ENCODE measurements around the gene CDH13. TPM values are rescaled to one million over a fixed set of nuclear protein-coding genes. Genes with fewer than 3 reads are reported as not detected.

The CDH13 gene
- total and polyA plus RNA-seq, 10 of the 15 experiments (the other 5 are each of a cell fraction or from before 2014, with no cell fraction given): under 0.01 to 0.05 TPM; not detected in 8

GRCh38 chr16:83403761-83404160 is 777.0 kb downstream of the CDH13 start (continued):
- no peak for TF ChIP-seq NFYB (IDR thresholded peaks at IDR 0.05; ENCODE audit: insufficient read depth, low read depth, low read length)
- no peak for TF ChIP-seq ZNF274 (IDR thresholded peaks at IDR 0.05; ENCODE audit: insufficient read depth, insufficient read length)
- TF ChIP-seq RBBP5 (conservative IDR thresholded peaks at IDR 0.05): no peak
- TF ChIP-seq JUND (IDR thresholded peaks at IDR 0.05; ENCODE audit: low read depth, low read length): no peak

DNA sequence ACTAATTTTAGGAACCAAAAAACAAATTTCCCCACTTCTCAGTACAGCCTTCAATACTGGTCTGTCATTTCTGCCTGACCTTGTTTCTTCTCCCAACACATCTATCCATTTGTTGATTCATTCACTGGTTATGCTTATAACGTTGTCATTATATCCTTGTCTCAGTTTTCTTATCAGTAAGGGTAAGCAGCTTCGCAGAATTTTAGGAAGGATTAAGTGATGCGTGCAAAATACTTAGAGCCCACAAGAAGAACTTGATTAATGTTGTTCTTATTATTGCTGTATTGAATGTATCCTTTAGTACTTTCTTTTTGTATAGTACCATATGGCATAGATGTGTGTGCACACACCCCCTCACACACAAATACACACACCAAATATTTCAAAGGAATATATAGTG is 777.5 kb downstream of the CDH13 start:
- ChIA-PET RAD21 (ENCODE audit: unreplicated experiment) (no interaction called here), CTCF (no interaction called here), POLR2A (no interaction called here), SMC1A (ENCODE audit: uncharacterized antibody, unreplicated experiment) (no interaction called here)
- in situ Hi-C loops (cut with MboI): no loop called here
- no peaks in the 10 kb centered on the region for H3K9me3 ChIP-seq (replicated peaks; ENCODE audit: control insufficient read depth, insufficient read depth, low read length)
- DNase-seq (ENCODE audit: low read depth, low spot score) (no peak), FAIRE-seq (no peak), ATAC-seq (no peak)
- H4K20me1 ChIP-seq (ENCODE audit: control insufficient read depth, insufficient read depth): no peaks in the 10 kb centered on the region
- no peak overlapping the region for H3K27ac ChIP-seq (ENCODE audit: control insufficient read depth, insufficient read depth)
- no TSS peak for BruUV-seq (replicated peaks)
- no peaks in the 10 kb centered on the region for H3K27me3 ChIP-seq (replicated peaks in 1 of 2; ENCODE audit: control insufficient read depth in 2 of 2, insufficient read depth in 2 of 2, low read length in 1 of 2)
- H3K79me2 ChIP-seq (ENCODE audit: control insufficient read depth, insufficient read depth, low read length): no peaks in the 10 kb centered on the region
- H3K4me2 ChIP-seq (ENCODE audit: control insufficient read depth, insufficient read depth): no peak overlapping the region
- intact Hi-C loops (cut with micrococcal nuclease; ENCODE audit: unreplicated experiment): no loop called here
- H3K36me3 ChIP-seq (ENCODE audit: control insufficient read depth in 2 of 2, insufficient read depth in 2 of 2, low read length in 1 of 2): no peaks in the 10 kb centered on the region
- H3K4me3 ChIP-seq: no peak overlapping the region
- H2AFZ ChIP-seq (ENCODE audit: control insufficient read depth, low read depth, low read length): no peak overlapping the region
- 43% methylated on average over 3 of the region's 3 CpGs for WGBS (ENCODE audit: insufficient coverage, insufficient replicate concordance, low lambda C conversion rate, missing lambda C conversion rate)
- no peaks in the 10 kb centered on the region for H3K4me1 ChIP-seq (ENCODE audit: control insufficient read depth, insufficient read depth, low read length)
- no peak overlapping the region for H3K9ac ChIP-seq (ENCODE audit: control insufficient read depth, insufficient read depth, low read length)
- TF ChIP-seq, protein P1, sequence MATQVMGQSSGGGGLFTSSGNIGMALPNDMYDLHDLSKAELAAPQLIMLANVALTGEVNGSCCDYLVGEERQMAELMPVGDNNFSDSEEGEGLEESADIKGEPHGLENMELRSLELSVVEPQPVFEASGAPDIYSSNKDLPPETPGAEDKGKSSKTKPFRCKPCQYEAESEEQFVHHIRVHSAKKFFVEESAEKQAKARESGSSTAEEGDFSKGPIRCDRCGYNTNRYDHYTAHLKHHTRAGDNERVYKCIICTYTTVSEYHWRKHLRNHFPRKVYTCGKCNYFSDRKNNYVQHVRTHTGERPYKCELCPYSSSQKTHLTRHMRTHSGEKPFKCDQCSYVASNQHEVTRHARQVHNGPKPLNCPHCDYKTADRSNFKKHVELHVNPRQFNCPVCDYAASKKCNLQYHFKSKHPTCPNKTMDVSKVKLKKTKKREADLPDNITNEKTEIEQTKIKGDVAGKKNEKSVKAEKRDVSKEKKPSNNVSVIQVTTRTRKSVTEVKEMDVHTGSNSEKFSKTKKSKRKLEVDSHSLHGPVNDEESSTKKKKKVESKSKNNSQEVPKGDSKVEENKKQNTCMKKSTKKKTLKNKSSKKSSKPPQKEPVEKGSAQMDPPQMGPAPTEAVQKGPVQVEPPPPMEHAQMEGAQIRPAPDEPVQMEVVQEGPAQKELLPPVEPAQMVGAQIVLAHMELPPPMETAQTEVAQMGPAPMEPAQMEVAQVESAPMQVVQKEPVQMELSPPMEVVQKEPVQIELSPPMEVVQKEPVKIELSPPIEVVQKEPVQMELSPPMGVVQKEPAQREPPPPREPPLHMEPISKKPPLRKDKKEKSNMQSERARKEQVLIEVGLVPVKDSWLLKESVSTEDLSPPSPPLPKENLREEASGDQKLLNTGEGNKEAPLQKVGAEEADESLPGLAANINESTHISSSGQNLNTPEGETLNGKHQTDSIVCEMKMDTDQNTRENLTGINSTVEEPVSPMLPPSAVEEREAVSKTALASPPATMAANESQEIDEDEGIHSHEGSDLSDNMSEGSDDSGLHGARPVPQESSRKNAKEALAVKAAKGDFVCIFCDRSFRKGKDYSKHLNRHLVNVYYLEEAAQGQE (IDR thresholded peaks at IDR 0.05; ENCODE audit: low read depth, low read length): no peak
- TF ChIP-seq, protein P2, sequence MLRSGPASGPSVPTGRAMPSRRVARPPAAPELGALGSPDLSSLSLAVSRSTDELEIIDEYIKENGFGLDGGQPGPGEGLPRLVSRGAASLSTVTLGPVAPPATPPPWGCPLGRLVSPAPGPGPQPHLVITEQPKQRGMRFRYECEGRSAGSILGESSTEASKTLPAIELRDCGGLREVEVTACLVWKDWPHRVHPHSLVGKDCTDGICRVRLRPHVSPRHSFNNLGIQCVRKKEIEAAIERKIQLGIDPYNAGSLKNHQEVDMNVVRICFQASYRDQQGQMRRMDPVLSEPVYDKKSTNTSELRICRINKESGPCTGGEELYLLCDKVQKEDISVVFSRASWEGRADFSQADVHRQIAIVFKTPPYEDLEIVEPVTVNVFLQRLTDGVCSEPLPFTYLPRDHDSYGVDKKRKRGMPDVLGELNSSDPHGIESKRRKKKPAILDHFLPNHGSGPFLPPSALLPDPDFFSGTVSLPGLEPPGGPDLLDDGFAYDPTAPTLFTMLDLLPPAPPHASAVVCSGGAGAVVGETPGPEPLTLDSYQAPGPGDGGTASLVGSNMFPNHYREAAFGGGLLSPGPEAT (IDR thresholded peaks at IDR 0.05; ENCODE audit: low read depth): no peak
- TF ChIP-seq SIN3A (IDR thresholded peaks at IDR 0.05; ENCODE audit: low read depth, low read length): no peak
- no peak for TF ChIP-seq STAT3 (IDR thresholded peaks at IDR 0.05; ENCODE audit: low read depth, low read length)
- TF ChIP-seq HDAC6 (IDR thresholded peaks at IDR 0.05; ENCODE audit: unreplicated experiment): no peak
- no peak for TF ChIP-seq SP1 (IDR thresholded peaks at IDR 0.05; ENCODE audit: low read depth, low read length)
- no peak for TF ChIP-seq ZNF687 (IDR thresholded peaks at IDR 0.05)
- TF ChIP-seq FOXM1 (IDR thresholded peaks at IDR 0.05; ENCODE audit: low read depth, low read length): no peak
